ENCODE results near the gene ARHGEF7. TPM values are rescaled to one million over a fixed set of nuclear protein-coding genes. Genes with fewer than 3 reads are reported as not detected.

ARHGEF7 gene
- total RNA-seq, 2 experiments from 2014 or later, result 78.9 to 82.0 TPM

GRCh38 chr13:111323549-111323948, 208.4 kb downstream of the ARHGEF7 start:
- peak overlapping the region; percentile 55 for H3K27ac Mint-ChIP-seq
- POLR2A ChIA-PET, result no interaction called here
- no peaks in the 10 kb centered on the region for H3K36me3 Mint-ChIP-seq
- ATAC-seq (ENCODE audit: low read depth) (no peak), DNase-seq (no peak)
- no peaks in the 10 kb centered on the region for H3K4me1 Mint-ChIP-seq
- no peaks in the 10 kb centered on the region for H3K9me3 Mint-ChIP-seq
- H3K27me3 Mint-ChIP-seq, result no peaks in the 10 kb centered on the region
- peak overlapping the region; percentile 73 for H3K4me3 Mint-ChIP-seq

GRCh38 chr13:111323950-111324651, 209.0 kb downstream of the ARHGEF7 start:
- no peaks in the 10 kb centered on the region for H3K36me3 Mint-ChIP-seq
- no peaks in the 10 kb centered on the region for H3K4me1 Mint-ChIP-seq
- no peak for ATAC-seq (ENCODE audit: low read depth)
- peak overlapping the region; percentile 55 for H3K27ac Mint-ChIP-seq
- no peak for DNase-seq
- H3K4me3 Mint-ChIP-seq, result peak overlapping the region; percentile 73
- POLR2A ChIA-PET, result no interaction called here
- no peaks in the 10 kb centered on the region for H3K9me3 Mint-ChIP-seq
- H3K27me3 Mint-ChIP-seq, result no peaks in the 10 kb centered on the region

- Mint-ChIP-seq H3K9me3 (no peaks in the 10 kb centered on the region), H3K27ac (no peak overlapping the region), H3K4me1 (no peaks in the 10 kb centered on the region), H3K27me3 (no peaks in the 10 kb centered on the region), H3K36me3 (no peaks in the 10 kb centered on the region), H3K4me3 (no peak overlapping the region)
- POLR2A ChIA-PET, result no interaction called here
- ATAC-seq (ENCODE audit: low read depth) (no peak), DNase-seq (no peak)
Observed at GRCh38 chr13:111324736-111325135, 209.6 kb downstream of the ARHGEF7 start.

GRCh38 chr13:111325146-111325890, 210.2 kb downstream of the ARHGEF7 start:
- H3K4me1 Mint-ChIP-seq, result no peaks in the 10 kb centered on the region

GRCh38 chr13:111325941-111326620, 211.0 kb downstream of the ARHGEF7 start:
- H3K4me1 Mint-ChIP-seq, result no peaks in the 10 kb centered on the region
- H3K4me3 Mint-ChIP-seq, result no peak overlapping the region
- no peaks in the 10 kb centered on the region for H3K36me3 Mint-ChIP-seq
- H3K27ac Mint-ChIP-seq, result no peak overlapping the region
- POLR2A ChIA-PET, result no interaction called here
- H3K27me3 Mint-ChIP-seq, result no peaks in the 10 kb centered on the region
- DNase-seq (no peak), ATAC-seq (ENCODE audit: low read depth) (no peak)
- no peaks in the 10 kb centered on the region for H3K9me3 Mint-ChIP-seq

More at GRCh38 chr13:111325146-111325890, 210.2 kb downstream of the ARHGEF7 start:
- DNase-seq (no peak), ATAC-seq (ENCODE audit: low read depth) (no peak)
- no peaks in the 10 kb centered on the region for H3K36me3 Mint-ChIP-seq
- POLR2A ChIA-PET, result no interaction called here
- no peaks in the 10 kb centered on the region for H3K9me3 Mint-ChIP-seq
- H3K4me3 Mint-ChIP-seq, result no peak overlapping the region
- no peaks in the 10 kb centered on the region for H3K27me3 Mint-ChIP-seq
- H3K27ac Mint-ChIP-seq, result no peak overlapping the region

- Mint-ChIP-seq H3K4me1 (no peaks in the 10 kb centered on the region), H3K4me3 (no peak overlapping the region), H3K36me3 (no peaks in the 10 kb centered on the region), H3K9me3 (no peaks in the 10 kb centered on the region), H3K27ac (no peak overlapping the region), H3K27me3 (no peaks in the 10 kb centered on the region)
- POLR2A ChIA-PET, result no interaction called here
- DNase-seq (no peak), ATAC-seq (ENCODE audit: low read depth) (no peak)
Observed at GRCh38 chr13:111326621-111326965, 211.5 kb downstream of the ARHGEF7 start.

- Mint-ChIP-seq H3K27me3 (no peaks in the 10 kb centered on the region), H3K9me3 (no peaks in the 10 kb centered on the region)
- no peak for DNase-seq
Observed at GRCh38 chr13:111326981-111327642, 212.0 kb downstream of the ARHGEF7 start.

GRCh38 chr13:111327730-111328573, 212.8 kb downstream of the ARHGEF7 start:
- H3K27ac Mint-ChIP-seq, result no peak overlapping the region
- no peaks in the 10 kb centered on the region for H3K4me1 Mint-ChIP-seq
- no peak overlapping the region for H3K4me3 Mint-ChIP-seq
- no peaks in the 10 kb centered on the region for H3K9me3 Mint-ChIP-seq
- POLR2A ChIA-PET, result no interaction called here
- H3K27me3 Mint-ChIP-seq, result no peaks in the 10 kb centered on the region
- peaks cover 1% of the 10 kb centered on the region for H3K36me3 Mint-ChIP-seq
- no peak for DNase-seq
- ATAC-seq (ENCODE audit: low read depth), result no peak

More at GRCh38 chr13:111326981-111327642, 212.0 kb downstream of the ARHGEF7 start:
- ATAC-seq (ENCODE audit: low read depth), result no peak
- POLR2A ChIA-PET, result no interaction called here
- H3K36me3 Mint-ChIP-seq, result no peaks in the 10 kb centered on the region
- H3K4me3 Mint-ChIP-seq, result no peak overlapping the region
- H3K4me1 Mint-ChIP-seq, result no peaks in the 10 kb centered on the region
- no peak overlapping the region for H3K27ac Mint-ChIP-seq

- Mint-ChIP-seq H3K4me3 (no peak overlapping the region), H3K27me3 (no peaks in the 10 kb centered on the region), H3K9me3 (no peaks in the 10 kb centered on the region), H3K27ac (no peak overlapping the region), H3K4me1 (no peaks in the 10 kb centered on the region), H3K36me3 (peaks cover 7% of the 10 kb centered on the region)
- DNase-seq (no peak), ATAC-seq (ENCODE audit: low read depth) (no peak)
- POLR2A ChIA-PET, result no interaction called here
Observed at GRCh38 chr13:111328574-111329410, 213.7 kb downstream of the ARHGEF7 start.

- H3K4me3 Mint-ChIP-seq, result no peak overlapping the region
- no peaks in the 10 kb centered on the region for H3K9me3 Mint-ChIP-seq
- no peaks in the 10 kb centered on the region for H3K4me1 Mint-ChIP-seq
- no peak overlapping the region for H3K27ac Mint-ChIP-seq
- DNase-seq (no peak), ATAC-seq (ENCODE audit: low read depth) (no peak)
- peaks cover 7% of the 10 kb centered on the region for H3K36me3 Mint-ChIP-seq
- POLR2A ChIA-PET, result no interaction called here
- no peaks in the 10 kb centered on the region for H3K27me3 Mint-ChIP-seq
Observed at GRCh38 chr13:111329641-111330040, 214.5 kb downstream of the ARHGEF7 start.

- H3K9me3 Mint-ChIP-seq, result no peaks in the 10 kb centered on the region
- peaks cover 7% of the 10 kb centered on the region for H3K36me3 Mint-ChIP-seq
- DNase-seq, result no peak
- no peaks in the 10 kb centered on the region for H3K27me3 Mint-ChIP-seq
- H3K27ac Mint-ChIP-seq, result no peak overlapping the region
- POLR2A ChIA-PET, result no interaction called here
- no peaks in the 10 kb centered on the region for H3K4me1 Mint-ChIP-seq
- no peak for ATAC-seq (ENCODE audit: low read depth)
- no peak overlapping the region for H3K4me3 Mint-ChIP-seq
Observed at GRCh38 chr13:111330066-111330610, 215.0 kb downstream of the ARHGEF7 start.

GRCh38 chr13:111335298-111335697, 220.2 kb downstream of the ARHGEF7 start:
- no peak overlapping the region for H3K4me3 Mint-ChIP-seq
- POLR2A ChIA-PET, result no interaction called here

More at GRCh38 chr13:111335298-111335697, 220.2 kb downstream of the ARHGEF7 start:
- H3K27me3 Mint-ChIP-seq, result no peaks in the 10 kb centered on the region
- DNase-seq (no peak), ATAC-seq (ENCODE audit: low read depth) (no peak)
- peaks cover 2% of the 10 kb centered on the region for H3K9me3 Mint-ChIP-seq
- peaks cover 10% of the 10 kb centered on the region for H3K36me3 Mint-ChIP-seq
- no peaks in the 10 kb centered on the region for H3K4me1 Mint-ChIP-seq
- H3K27ac Mint-ChIP-seq, result no peak overlapping the region

Measured in activated naive CD8-positive, alpha-beta T cell treated with anti-CD3 and anti-CD28 coated beads, Interleukin-2, amount 10 ng/mL, durations not matched to agents 7 days and 5 days (primary cell).